H1 (cell line): ENCODE data around the gene GNAQ. TPM values are rescaled to one million over a fixed set of nuclear protein-coding genes. Genes with fewer than 3 reads are reported as not detected.

Experiments
- CTCF ChIA-PET: fragments of 300-600 bp; sonication (Branson Sonifier 250); formaldehyde crosslinking; loops from one replicate; lab custom pipeline; 2021; ENCODE audit not compliant: partially characterized antibody; lab: Charles Lee
- POLR2A ChIA-PET: fragments of 300-600 bp; sonication (Branson Sonifier 250); formaldehyde crosslinking; loops from one replicate; lab custom pipeline; 2021; ENCODE audit warnings: inconsistent platforms; ENCODE audit not compliant: partially characterized antibody; lab: Charles Lee
- DNase-seq, 2 experiments: peaks; one replicate each; pipeline versions ENCODE4 v3.0.0 to v3.0.0-alpha.2; 2010 to 2022; ENCODE audit warnings: low spot score in 2 of 2, low read depth in 1 of 2, mixed read lengths in 1 of 2
- FAIRE-seq: peaks from 2 replicates; lab custom pipeline; 2011; peaks lifted over from hg19 to GRCh38; lab: Jason Lieb, UNC
- H2AFZ ChIP-seq: 2 replicates; pipeline ENCODE4 v1.8.1; 2012; ENCODE audit warnings: low read length, inconsistent platforms
- H2AK5ac ChIP-seq: 2 replicates; pipeline ENCODE4 v1.6.1; 2013; ENCODE audit warnings: low read depth, low read length
- H2BK120ac ChIP-seq: replicated peaks from 2 replicates; pipeline ENCODE3; 2013; ENCODE audit warnings: low read depth, low read length, inconsistent platforms
- H2BK12ac ChIP-seq: 2 replicates; pipeline ENCODE4 v1.6.1; 2013; ENCODE audit warnings: low read depth, low read length
- H2BK15ac ChIP-seq: 2 replicates; pipeline ENCODE4 v1.6.1; 2013; ENCODE audit warnings: low read length
- H2BK20ac ChIP-seq: 2 replicates; pipeline ENCODE4 v1.6.1; 2013; ENCODE audit warnings: low read length
- H2BK5ac ChIP-seq: 2 replicates; pipeline ENCODE4 v1.6.1; 2013; ENCODE audit warnings: low read depth, low read length
- H3K14ac ChIP-seq: 2 replicates; pipeline ENCODE4 v1.6.1; 2013; ENCODE audit warnings: inconsistent platforms; ENCODE audit not compliant: insufficient read length
- H3K18ac ChIP-seq: 2 replicates; pipeline ENCODE4 v1.6.1; 2013; ENCODE audit warnings: low read length; ENCODE audit errors: extremely low read depth
- H3K23ac ChIP-seq: 2 replicates; pipeline ENCODE4 v1.6.1; 2013; ENCODE audit warnings: inconsistent platforms; ENCODE audit not compliant: insufficient read length
- H3K23me2 ChIP-seq: 2 replicates; pipeline ENCODE4 v1.6.1; 2013; ENCODE audit warnings: low read depth, low read length
- H3K27ac ChIP-seq: 2 replicates; pipeline ENCODE4 v1.6.1; 2011; ENCODE audit warnings: low read depth, low read length, inconsistent platforms
- H3K27me3 ChIP-seq, 4 experiments: replicated peaks in 1 of 4; 1 replicate in 1 of 4; 2 replicates in 3 of 4; pipeline versions ENCODE4 v1.6.1 to v1.8.1; 2011 to 2013; ENCODE audit warnings: low read length in 3 of 4, mild to moderate bottlenecking in 3 of 4, inconsistent platforms in 2 of 4, mixed read lengths in 2 of 4, moderate library complexity in 1 of 4; ENCODE audit not compliant: control insufficient read depth in 3 of 4, insufficient read depth in 3 of 4; ENCODE audit errors: extremely low read depth in 1 of 4
- H3K36me3 ChIP-seq, 4 experiments: 2 replicates each; pipeline versions ENCODE4 v1.6.1 to v1.8.1; 2011 to 2013; ENCODE audit warnings: mild to moderate bottlenecking in 4 of 4, low read length in 3 of 4, moderate library complexity in 2 of 4, control low read depth in 1 of 4, inconsistent platforms in 1 of 4; ENCODE audit not compliant: insufficient read depth in 4 of 4, control insufficient read depth in 2 of 4
- H3K4ac ChIP-seq: replicated peaks from 2 replicates; pipeline ENCODE3; 2013; ENCODE audit warnings: low read length, low read depth, mixed read lengths, inconsistent platforms; ENCODE audit not compliant: insufficient read length
- H3K4me1 ChIP-seq, 4 experiments: replicated peaks in 1 of 4; 1 replicate in 1 of 4; 2 replicates in 3 of 4; pipeline versions ENCODE4 v1.6.1 to v1.8.1; 2011 to 2013; ENCODE audit warnings: low read length in 3 of 4, inconsistent platforms in 2 of 4, mixed read lengths in 1 of 4; ENCODE audit not compliant: insufficient read depth in 4 of 4, control insufficient read depth in 3 of 4
- H3K4me2 ChIP-seq, 2 experiments: 2 replicates each; pipeline versions ENCODE4 v1.6.1 to v1.8.1; 2011 to 2013; ENCODE audit warnings: low read depth in 2 of 2, low read length in 2 of 2, control low read depth in 1 of 2, inconsistent platforms in 1 of 2, mild to moderate bottlenecking in 1 of 2; ENCODE audit not compliant: insufficient read depth in 1 of 2
- H3K4me3 ChIP-seq, 4 experiments: fragments of 200-600, 300-600 bp in 1 of 4; sonication (generic), shearing (Covaris generic), sonication (Bioruptor Twin) in 1 of 4; 2 replicates each; pipeline versions ENCODE4 v1.5.1 to v1.8.1; 2011 to 2016; ENCODE audit warnings: low read length in 4 of 4, low read depth in 3 of 4, control low read depth in 2 of 4, inconsistent platforms in 2 of 4, mild to moderate bottlenecking in 2 of 4, mixed read lengths in 1 of 4, moderate library complexity in 1 of 4; ENCODE audit not compliant: insufficient read depth in 2 of 4; ENCODE audit errors: extremely low read depth in 1 of 4
- H3K56ac ChIP-seq: replicated peaks from 2 replicates; pipeline ENCODE3; 2013; ENCODE audit warnings: low read depth, mild to moderate bottlenecking, mixed read lengths, low read length, inconsistent platforms; ENCODE audit not compliant: insufficient read length
- H3K79me1 ChIP-seq: 2 replicates; pipeline ENCODE4 v1.6.1; 2013; ENCODE audit warnings: low read depth, low read length, control low read depth
- H3K79me2 ChIP-seq, 2 experiments: 2 replicates each; pipeline versions ENCODE4 v1.6.1 to v1.8.1; 2012 to 2013; ENCODE audit warnings: low read length in 2 of 2, mild to moderate bottlenecking in 2 of 2, inconsistent platforms in 1 of 2; ENCODE audit not compliant: insufficient read depth in 2 of 2, control insufficient read depth in 1 of 2
- H3K9ac ChIP-seq, 4 experiments: replicated peaks in 1 of 4; 1 replicate in 1 of 4; 2 replicates in 3 of 4; pipeline versions ENCODE4 v1.6.1 to v1.8.1; 2011 to 2013; ENCODE audit warnings: low read depth in 3 of 4, low read length in 3 of 4, control low read depth in 2 of 4, mild to moderate bottlenecking in 2 of 4, moderate library complexity in 2 of 4, inconsistent platforms in 1 of 4; ENCODE audit errors: extremely low read depth in 1 of 4
- H3K9me3 ChIP-seq, 2 experiments: 2 replicates each; pipeline versions ENCODE4 v1.6.1 to v1.8.1; 2012 to 2013; ENCODE audit warnings: mild to moderate bottlenecking in 2 of 2, moderate library complexity in 2 of 2, control low read depth in 1 of 2, inconsistent platforms in 1 of 2, low read depth in 1 of 2, low read length in 1 of 2, mixed read lengths in 1 of 2; ENCODE audit not compliant: insufficient read depth in 2 of 2
- H4K20me1 ChIP-seq, 2 experiments: replicated peaks in 1 of 2; 2 replicates each; pipeline versions ENCODE3 to v1.8.1; 2011 to 2013; ENCODE audit warnings: inconsistent platforms in 2 of 2, low read length in 2 of 2, mild to moderate bottlenecking in 1 of 2; ENCODE audit not compliant: insufficient read depth in 2 of 2, control insufficient read depth in 1 of 2
- H4K5ac ChIP-seq: 2 replicates; pipeline ENCODE4 v1.6.1; 2013; ENCODE audit warnings: low read length, low read depth, mixed read lengths, inconsistent platforms; ENCODE audit not compliant: insufficient read length
- H4K8ac ChIP-seq: 2 replicates; pipeline ENCODE4 v1.8.0; 2013; ENCODE audit warnings: mild to moderate bottlenecking, moderate library complexity, low read length, inconsistent platforms; ENCODE audit not compliant: insufficient read depth; ENCODE audit errors: extremely low read depth
- H4K91ac ChIP-seq: replicated peaks from 2 replicates; pipeline ENCODE3; 2013; ENCODE audit warnings: low read length, mixed read lengths, inconsistent platforms; ENCODE audit not compliant: insufficient read length
- EZH2 ChIP-seq: fragments of 200-600 bp; sonication (generic); IDR thresholded peaks from 2 replicates; pipeline ENCODE4 v1.7.1; 2012; ENCODE audit warnings: low read depth, mild to moderate bottlenecking, moderate library complexity, low read length, inconsistent platforms; ENCODE audit not compliant: severe bottlenecking
- KDM5A ChIP-seq: fragments of 200-600 bp; IDR thresholded peaks from 2 replicates; pipeline ENCODE4 v1.7.1; 2012; ENCODE audit warnings: mild to moderate bottlenecking, low read length, inconsistent platforms, mixed read lengths
- MAFK ChIP-seq: IDR thresholded peaks from 2 replicates; pipeline ENCODE4 v1.6.1; 2012; ENCODE audit warnings: low read depth, mild to moderate bottlenecking, improper control_type of control experiment, low read length
- PHF8 ChIP-seq: fragments of 200-600 bp; sonication (generic); conservative IDR thresholded peaks from 2 replicates; pipeline ENCODE4 v1.7.1; 2012; ENCODE audit warnings: low read depth, mild to moderate bottlenecking, inconsistent platforms, low read length, moderate library complexity
- RAD21 ChIP-seq, 2 experiments: IDR thresholded peaks in 1 of 2; conservative IDR thresholded peaks in 1 of 2; 2 replicates each; pipeline ENCODE4 v1.6.1; 2011; ENCODE audit warnings: low read depth in 2 of 2, low read length in 2 of 2, improper control_type of control experiment in 1 of 2, inconsistent platforms in 1 of 2, mild to moderate bottlenecking in 1 of 2, moderate library complexity in 1 of 2
- RXRA ChIP-seq: IDR thresholded peaks from 2 replicates; pipeline ENCODE4 v1.6.1; 2011; ENCODE audit warnings: low read depth, mild to moderate bottlenecking, low read length, moderate library complexity; ENCODE audit not compliant: insufficient read depth
- WGBS, 2 experiments: shearing (Covaris generic) in 1 of 2; methylation state at CpG; one replicate each; pipeline versions ENCODE4 v1.1.6 to v1.1.7; 2013 to 2015; ENCODE audit warnings: low lambda C conversion rate in 2 of 2, mixed read lengths in 2 of 2, inconsistent platforms in 1 of 2, low coverage in 1 of 2, missing lambda C conversion rate in 1 of 2; ENCODE audit not compliant: insufficient replicate concordance in 2 of 2, insufficient coverage in 1 of 2, insufficient read length in 1 of 2; ENCODE audit errors: extremely low coverage in 1 of 2, missing lambda C conversion rate in 1 of 2; 5-methylcytosine and 5-hydroxymethylcytosine counted together
- polyA plus RNA-seq, 7 experiments: library from polyadenylated mRNA; depleted of rRNA in 3 of 7; stranded (reverse) in 5 of 7; unstranded in 2 of 7; fragments of >200 nt in 5 of 7; fragments of 200-250 nt in 2 of 7; gene quantifications; 1 replicate in 5 of 7; 2 replicates in 1 of 7; 4 replicates in 1 of 7; pipeline versions ENCODE4 v1.2.1 to v1.2.3, GENCODE V29; 2011 to 2013; ENCODE audit warnings: missing spikeins in 2 of 7, mixed read lengths in 2 of 7
- total RNA-seq: library from RNA; stranded (reverse); fragmentation: NEBNext Ultra II Directional; extraction: Animal tissue kit (Norgen Biotek cat#: 25700); gene quantifications from 2 replicates; pipeline ENCODE4 v1.2.1, GENCODE V29; 2021
- TF ChIP-seq, protein P1 (sequence below), 3 experiments: IDR thresholded peaks; 1 replicate in 2 of 3; 2 replicates in 1 of 3; pipeline versions ENCODE4 v1.5.1 to v1.6.1; 2011; ENCODE audit warnings: low read length in 3 of 3, mild to moderate bottlenecking in 3 of 3, inconsistent platforms in 2 of 3, low read depth in 1 of 3, moderate library complexity in 1 of 3; ENCODE audit not compliant: insufficient read depth in 1 of 3; ENCODE audit errors: control extremely low read depth in 1 of 3

Gene GNAQ
- total and polyA plus RNA-seq, 2 of the 8 experiments (the other 6 are each of a cell fraction or from before 2014, with no cell fraction given): 22.8 to 63.8 TPM

DNA sequence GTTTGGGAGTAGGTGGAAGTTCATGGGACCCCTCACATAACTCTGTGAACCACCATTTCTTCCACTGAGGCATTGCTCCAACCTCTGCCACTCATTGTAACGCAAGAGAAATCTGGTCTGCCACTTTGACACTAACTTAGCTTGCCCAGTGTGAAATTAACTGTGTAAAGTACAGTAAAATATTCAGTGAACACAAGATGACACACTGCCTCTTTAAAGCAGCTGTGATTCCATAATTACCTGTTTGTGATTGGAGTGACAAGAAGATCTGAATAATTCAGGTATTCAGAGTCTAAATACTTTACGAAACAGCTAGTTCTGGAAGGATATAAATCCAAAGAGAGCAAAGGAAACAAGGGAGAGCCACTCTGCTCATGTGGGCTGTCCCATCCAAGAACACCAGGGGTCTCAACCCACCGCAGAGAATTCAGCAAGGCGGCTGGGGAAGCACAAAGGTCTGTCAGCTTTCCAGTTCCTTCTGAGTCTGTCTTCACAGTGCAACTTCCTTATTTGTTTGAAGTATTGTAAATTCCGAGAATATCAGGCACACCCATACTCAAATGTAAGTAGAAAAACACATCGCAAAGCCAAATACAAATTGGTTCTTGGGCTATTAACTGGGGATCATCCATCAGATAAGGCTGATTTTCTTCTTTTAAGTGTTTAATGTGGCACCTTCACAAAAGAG lies 86.9 kb downstream of the GNAQ start:
- Histone ChIP-seq H4K8ac (no peak overlapping the region), H3K23me2 (no peaks in the 10 kb centered on the region; the same call in 1 of the 2 replicates), H2AK5ac (no peak overlapping the region), H2AFZ (no peak overlapping the region), H2BK120ac (no peak overlapping the region), H3K36me3 (no peaks in the 10 kb centered on the region), H3K4me2 (no peak overlapping the region), H3K56ac (no peak overlapping the region), H3K18ac (no peak overlapping the region), H3K4ac (no peak overlapping the region), H2BK12ac (no peak overlapping the region), H3K27ac (no peak overlapping the region), H3K9ac (no peak overlapping the region), H4K5ac (no peak overlapping the region), H2BK20ac (no peak overlapping the region), H3K23ac (no peak overlapping the region), H3K79me1 (peaks cover 9% of the 10 kb centered on the region), H3K4me3 (no peak overlapping the region), H3K4me1 (peaks cover 4 to 7% (median 5%) of the 10 kb centered on the region in 4 experiments; a peak in 5 of 7 replicates), H4K20me1 (peaks cover 1 to 2% of the 10 kb centered on the region in 2 experiments), H3K79me2 (peaks cover 0 to 60% of the 10 kb centered on the region in 2 experiments; a peak in 2 of 4 replicates), H3K9me3 (no peaks in the 10 kb centered on the region), H2BK5ac (no peak overlapping the region), H2BK15ac (no peak overlapping the region), H4K91ac (no peak overlapping the region), H3K27me3 (no peaks in the 10 kb centered on the region), H3K14ac (no peak overlapping the region)
- DNase-seq (no peak), FAIRE-seq (no peak)
- 65% methylated on average over 6 of the region's 6 CpGs; no CpG with 5 or more reads in 1 of the 2 experiments for WGBS, 2 experiments
- TF ChIP-seq RXRA (no peak), KDM5A (no peak), MAFK (no peak), PHF8 (no peak), EZH2 (no peak), RAD21 (IDR thresholded peaks at IDR 0.05 in 1 of 2, conservative IDR thresholded peaks at IDR 0.05 in 1 of 2; ENCODE audit: low read depth in 2 of 2, low read length in 2 of 2) (peak; percentile 30 to 49; a peak in 3 of 4 replicates)
- TF ChIP-seq, protein P1, sequence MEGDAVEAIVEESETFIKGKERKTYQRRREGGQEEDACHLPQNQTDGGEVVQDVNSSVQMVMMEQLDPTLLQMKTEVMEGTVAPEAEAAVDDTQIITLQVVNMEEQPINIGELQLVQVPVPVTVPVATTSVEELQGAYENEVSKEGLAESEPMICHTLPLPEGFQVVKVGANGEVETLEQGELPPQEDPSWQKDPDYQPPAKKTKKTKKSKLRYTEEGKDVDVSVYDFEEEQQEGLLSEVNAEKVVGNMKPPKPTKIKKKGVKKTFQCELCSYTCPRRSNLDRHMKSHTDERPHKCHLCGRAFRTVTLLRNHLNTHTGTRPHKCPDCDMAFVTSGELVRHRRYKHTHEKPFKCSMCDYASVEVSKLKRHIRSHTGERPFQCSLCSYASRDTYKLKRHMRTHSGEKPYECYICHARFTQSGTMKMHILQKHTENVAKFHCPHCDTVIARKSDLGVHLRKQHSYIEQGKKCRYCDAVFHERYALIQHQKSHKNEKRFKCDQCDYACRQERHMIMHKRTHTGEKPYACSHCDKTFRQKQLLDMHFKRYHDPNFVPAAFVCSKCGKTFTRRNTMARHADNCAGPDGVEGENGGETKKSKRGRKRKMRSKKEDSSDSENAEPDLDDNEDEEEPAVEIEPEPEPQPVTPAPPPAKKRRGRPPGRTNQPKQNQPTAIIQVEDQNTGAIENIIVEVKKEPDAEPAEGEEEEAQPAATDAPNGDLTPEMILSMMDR (IDR thresholded peaks at IDR 0.05; ENCODE audit: control extremely low read depth in 1 of 3, insufficient read depth in 1 of 3, low read depth in 1 of 3, low read length in 3 of 3): peak in 2 of 3 experiments; percentile 25 to 31; a peak in 2 of 4 replicates
- CTCF ChIA-PET: interaction anchor here (0.6 to 2.2 kb wide), 16 partner anchors 11 to 103 kb away, joined by 3 to 12 read pairs (median 4); no protein-coding TSS in a partner anchor
- POLR2A ChIA-PET: interaction anchor here (1.3 kb wide), 1 partner anchor 352 kb away, joined by 3 read pairs; the partner anchor contains the start of gene PSAT1
